Activated B cell treated with CpG ODN at 0.5 μM for 24 hours (primary cell): ENCODE results near the gene PDE4A. TPM values are rescaled to one million over a fixed set of nuclear protein-coding genes. Genes with fewer than 3 reads are reported as not detected.
"Not testable (repeated sequence)": the region's sequence is repeated elsewhere in the genome, so short reads cannot be mapped to it uniquely, and the experiment has no call there.

ENCODE experiments used
- ATAC-seq: fragments of 200-7000 bp; cut with Tn5 transposase; one replicate; pipeline ENCODE4 v1.10.0; 2021; ENCODE audit warnings: low read depth, mild to moderate bottlenecking, moderate library complexity
- CTCF ChIA-PET: fragments of 350-600 bp; sonication (Branson Sonifier 250); formaldehyde crosslinking; loops from one replicate; lab custom pipeline; 2021; ENCODE audit warnings: antibody characterized with exemption; lab: Charles Lee
- POLR2A ChIA-PET: fragments of 350-600 bp; sonication (Branson Sonifier 250); formaldehyde crosslinking; loops from one replicate; lab custom pipeline; 2021; ENCODE audit warnings: antibody characterized with exemption; lab: Charles Lee
- DNase-seq: peaks from one replicate; pipeline ENCODE4 v3.0.0; 2022
- H3K27ac Mint-ChIP-seq: one replicate; pipeline ENCODE4 v1.8.0; 2020; ENCODE audit warnings: mixed read lengths
- H3K27me3 Mint-ChIP-seq: one replicate; pipeline ENCODE4 v1.8.0; 2021; ENCODE audit warnings: mixed read lengths
- H3K36me3 Mint-ChIP-seq: one replicate; pipeline ENCODE4 v1.8.0; 2021; ENCODE audit warnings: low read depth, mixed read lengths
- H3K4me1 Mint-ChIP-seq: one replicate; pipeline ENCODE4 v1.8.0; 2021; ENCODE audit warnings: mixed read lengths
- H3K4me3 Mint-ChIP-seq: one replicate; pipeline ENCODE4 v1.8.0; 2020; ENCODE audit warnings: mild to moderate bottlenecking, mixed read lengths
- H3K9me3 Mint-ChIP-seq: one replicate; pipeline ENCODE4 v1.8.0; 2020; ENCODE audit warnings: mixed read lengths
- CTCF ChIP-seq: fragments of 200-600 bp; IDR thresholded peaks from one replicate; pipeline ENCODE4 v1.8.0; 2022; ENCODE audit warnings: antibody characterized with exemption, mild to moderate bottlenecking
- intact Hi-C: fragments of 100-400 bp; cut with micrococcal nuclease; formaldehyde crosslinking; loops from one replicate; pipeline ENCODE4 v1.15.1; 2024
- total RNA-seq: library from RNA; stranded (reverse); gene quantifications from 2 replicates; pipeline ENCODE4 v1.2.3, GENCODE V29; 2022

PDE4A gene
- total RNA-seq, 1 donor from 2014 or later: 8.6 TPM

DNA sequence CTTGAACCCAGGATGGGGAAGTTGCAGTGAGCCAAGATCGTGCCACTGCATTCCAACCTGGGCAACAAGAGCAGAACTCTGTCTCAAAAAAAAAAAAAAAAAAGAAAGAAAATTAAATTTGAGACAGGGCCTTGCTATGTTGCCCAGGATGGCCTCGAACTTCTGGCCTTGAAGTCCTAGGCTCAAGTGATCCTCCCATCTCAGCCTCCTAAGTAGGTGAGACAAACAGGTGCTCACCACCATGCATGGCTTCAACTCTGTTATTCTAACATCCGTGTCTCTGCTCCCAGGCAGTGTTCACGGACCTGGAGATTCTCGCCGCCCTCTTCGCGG is 40.3 kb downstream of the PDE4A start:
- H3K36me3 Mint-ChIP-seq: no peaks in the 10 kb centered on the region
- intact Hi-C loops: no loop called here
- no peak for DNase-seq
- TF ChIP-seq CTCF: no peak
- H3K4me3 Mint-ChIP-seq: peak overlapping the region; percentile 38
- CTCF ChIA-PET: interaction anchor here (1.0 kb wide), 1 partner anchor 23 kb away, joined by 3 read pairs; no protein-coding TSS in a partner anchor
- POLR2A ChIA-PET: interaction anchor here (0.6 to 1.0 kb wide), 3 partner anchors 18 to 192 kb away, joined by 3 to 4 read pairs (median 3); no protein-coding TSS in a partner anchor
- no peak for ATAC-seq
- no peak overlapping the region for H3K27ac Mint-ChIP-seq
- H3K4me1 Mint-ChIP-seq: peaks cover 14% of the 10 kb centered on the region
- no peaks in the 10 kb centered on the region for H3K9me3 Mint-ChIP-seq
- no peaks in the 10 kb centered on the region for H3K27me3 Mint-ChIP-seq

DNA sequence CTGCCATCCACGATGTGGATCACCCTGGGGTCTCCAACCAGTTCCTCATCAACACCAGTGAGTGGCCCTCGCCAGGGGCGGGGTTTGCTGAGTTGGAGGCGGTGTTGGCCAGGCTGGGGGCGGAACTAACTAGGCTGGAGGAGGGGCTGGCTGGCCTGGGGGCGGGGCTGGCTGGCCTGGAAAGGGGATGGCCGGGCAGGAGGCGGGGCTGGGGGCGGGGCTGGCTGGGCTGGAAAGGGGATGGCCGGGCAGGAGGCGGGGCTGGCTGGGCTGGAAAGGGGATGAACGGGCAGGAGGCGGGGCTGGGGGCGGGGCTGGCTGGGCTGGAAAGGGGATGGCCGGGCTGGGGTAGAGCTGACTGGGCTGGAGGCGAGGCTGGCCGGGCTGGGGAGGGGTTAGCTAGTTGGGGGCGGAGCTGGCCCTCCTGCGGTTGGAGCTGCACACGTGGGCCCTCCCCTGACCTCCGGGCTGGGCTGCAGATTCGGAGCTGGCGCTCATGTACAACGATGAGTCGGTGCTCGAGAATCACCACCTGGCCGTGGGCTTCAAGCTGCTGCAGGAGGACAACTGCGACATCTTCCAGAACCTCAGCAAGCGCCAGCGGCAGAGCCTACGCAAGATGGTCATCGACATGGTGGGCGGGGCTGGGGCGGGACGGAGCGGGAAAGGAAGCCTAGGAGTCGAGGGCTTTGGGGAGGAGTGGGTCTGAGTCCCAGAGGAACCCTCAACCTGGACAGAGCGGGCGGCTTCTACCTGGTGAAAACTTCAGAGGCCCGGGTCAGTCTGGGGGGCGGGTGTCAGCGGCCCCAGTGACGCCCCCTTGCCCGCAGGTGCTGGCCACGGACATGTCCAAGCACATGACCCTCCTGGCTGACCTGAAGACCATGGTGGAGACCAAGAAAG is 41.0 kb downstream of the PDE4A start:
- H3K27ac Mint-ChIP-seq: no peak overlapping the region
- POLR2A ChIA-PET: interaction anchor here (0.5 to 1.0 kb wide), 7 partner anchors 12 to 263 kb away, joined by 3 to 9 read pairs (median 4); partner anchors contain the start of gene ICAM1

DNA sequence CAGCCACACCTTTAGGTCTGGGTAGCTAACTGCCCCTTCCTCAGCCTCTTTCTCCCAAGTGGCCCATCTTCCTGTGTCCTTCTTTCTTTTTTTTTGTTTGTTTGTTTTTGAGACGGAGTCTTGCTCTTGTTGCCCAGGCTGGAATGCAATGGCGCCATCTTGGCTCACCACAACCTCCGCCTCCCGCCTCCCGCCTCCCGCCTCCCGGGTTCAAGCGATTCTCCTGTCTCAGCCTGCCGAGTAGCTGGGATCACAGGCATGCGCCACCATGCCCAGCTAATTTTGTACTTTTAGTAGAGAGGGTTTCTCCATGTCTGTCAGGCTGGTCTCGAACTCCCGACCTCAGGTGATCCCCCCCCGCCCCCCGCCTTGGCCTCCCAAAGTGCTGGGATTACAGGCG is 41.7 kb downstream of the PDE4A start:
- H3K27ac Mint-ChIP-seq, ATAC-seq, H3K27me3 Mint-ChIP-seq, intact Hi-C loops, H3K36me3 Mint-ChIP-seq, H3K9me3 Mint-ChIP-seq, DNase-seq: not testable (repeated sequence)
- peak overlapping the region; percentile 55 for H3K4me3 Mint-ChIP-seq
- ChIA-PET CTCF (interaction anchor here (1.3 kb wide), 1 partner anchor 16 kb away, joined by 4 read pairs; no protein-coding TSS in a partner anchor), POLR2A (interaction anchor here (0.5 kb wide), 1 partner anchor 183 kb away, joined by 7 read pairs; no protein-coding TSS in a partner anchor)
- peaks cover 14% of the 10 kb centered on the region for H3K4me1 Mint-ChIP-seq

More for the DNA sequence above, 41.0 kb downstream of the PDE4A start:
- Mint-ChIP-seq H3K36me3 (no peaks in the 10 kb centered on the region), H3K27me3 (no peaks in the 10 kb centered on the region), H3K4me3 (peak overlapping the region; percentile 55), H3K9me3 (no peaks in the 10 kb centered on the region), H3K4me1 (peaks cover 14% of the 10 kb centered on the region)
- CTCF ChIA-PET: interaction anchor here (1.0 to 1.3 kb wide), 2 partner anchors 17 to 24 kb away, joined by 3 to 4 read pairs; no protein-coding TSS in a partner anchor
- no peak for TF ChIP-seq CTCF
- intact Hi-C loops: no loop called here
- peak; percentile 94 for ATAC-seq
- peak; percentile 89 for DNase-seq

DNA sequence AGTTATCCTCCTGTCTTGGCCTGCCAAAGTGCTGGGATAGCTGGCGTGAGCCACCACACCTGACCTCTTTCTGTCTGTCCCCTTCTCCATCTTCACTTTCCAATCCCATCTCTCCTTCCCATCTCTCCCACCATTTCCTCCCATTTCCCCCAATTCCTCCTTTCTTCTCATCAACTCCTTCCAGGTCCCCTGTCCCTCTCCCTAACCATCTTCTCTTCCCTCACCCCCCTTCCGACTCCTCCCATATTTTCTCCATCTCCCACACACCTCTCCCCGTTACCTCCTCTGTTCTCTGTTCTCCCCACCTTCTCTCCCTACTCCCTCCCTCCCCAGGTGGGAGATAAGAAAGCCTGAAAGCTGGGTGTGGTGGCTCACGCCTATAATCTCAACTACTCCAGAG is 42.2 kb downstream of the PDE4A start:
- no peak overlapping the region for H3K27ac Mint-ChIP-seq
- intact Hi-C loops: no loop called here
- H3K27me3 Mint-ChIP-seq: no peaks in the 10 kb centered on the region
- POLR2A ChIA-PET: no interaction called here
- no peaks in the 10 kb centered on the region for H3K36me3 Mint-ChIP-seq
- no peak for DNase-seq
- H3K9me3 Mint-ChIP-seq: no peaks in the 10 kb centered on the region
- TF ChIP-seq CTCF: no peak
- CTCF ChIA-PET: interaction anchor here (1.3 kb wide), 1 partner anchor 16 kb away, joined by 4 read pairs; no protein-coding TSS in a partner anchor
- no peak for ATAC-seq
- H3K4me3 Mint-ChIP-seq: no peak overlapping the region
- H3K4me1 Mint-ChIP-seq: peaks cover 14% of the 10 kb centered on the region

DNA sequence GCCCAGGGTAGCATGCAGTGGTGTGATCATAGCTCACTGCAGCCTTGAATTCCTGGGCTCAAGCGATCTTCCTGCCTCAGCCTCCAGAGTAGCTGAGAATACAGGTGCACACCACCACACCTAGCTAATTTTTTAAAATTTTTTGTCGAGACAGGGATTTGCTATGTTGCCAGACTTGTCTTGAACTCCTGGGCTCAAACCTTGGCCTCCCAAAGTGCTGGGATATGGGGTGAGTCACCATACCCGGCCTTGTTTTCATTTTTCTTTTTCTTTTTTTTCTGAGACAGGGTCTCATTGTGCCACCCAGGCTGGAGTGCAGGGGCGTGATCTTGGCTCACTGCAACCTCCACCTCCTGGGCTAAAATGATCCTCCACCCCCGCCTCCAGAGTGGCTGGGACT is 44.1 kb downstream of the PDE4A start:
- no peak for TF ChIP-seq CTCF
- DNase-seq (no peak), ATAC-seq (no peak)
- no peak overlapping the region for H3K4me3 Mint-ChIP-seq
- H3K36me3 Mint-ChIP-seq: no peaks in the 10 kb centered on the region
- no peaks in the 10 kb centered on the region for H3K9me3 Mint-ChIP-seq
- no peak overlapping the region for H3K27ac Mint-ChIP-seq
- intact Hi-C loops: no loop called here
- no peaks in the 10 kb centered on the region for H3K27me3 Mint-ChIP-seq
- ChIA-PET POLR2A (no interaction called here), CTCF (no interaction called here)
- peaks cover 14% of the 10 kb centered on the region for H3K4me1 Mint-ChIP-seq
